ENCODE results near the gene OASL. TPM values are rescaled to one million over a fixed set of nuclear protein-coding genes. Genes with fewer than 3 reads are reported as not detected.

Gene OASL
- polyA plus RNA-seq, 2 of the 4 experiments (the other 2 are of a cell fraction) = 0.81 to 0.94 TPM

DNA sequence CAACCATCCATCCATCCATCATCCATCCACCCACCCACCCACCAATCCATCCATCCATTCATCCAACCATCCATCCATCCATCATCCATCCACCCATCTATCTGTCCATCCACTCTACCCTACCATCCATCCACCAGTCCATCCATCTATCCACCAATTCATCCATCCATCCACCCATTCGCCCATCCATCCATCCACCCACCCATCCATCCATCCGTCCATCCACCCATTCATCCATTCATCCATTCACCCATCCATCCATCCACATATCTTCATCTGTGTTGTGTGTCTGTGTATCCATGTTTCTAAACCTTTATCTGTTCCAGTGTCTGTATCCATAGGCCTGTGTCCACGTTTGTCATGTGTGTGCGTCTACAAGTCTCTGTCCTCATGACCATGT, 50.8 kb downstream of the OASL start:
- CTCF ChIA-PET = no interaction called here
- TF ChIP-seq SREBF2 (IDR thresholded peaks at IDR 0.05) (no peak), ZNF302 (CRISPR knock-in tag; IDR thresholded peaks at IDR 0.05) (no peak)
- TF ChIP-seq, protein P1, sequence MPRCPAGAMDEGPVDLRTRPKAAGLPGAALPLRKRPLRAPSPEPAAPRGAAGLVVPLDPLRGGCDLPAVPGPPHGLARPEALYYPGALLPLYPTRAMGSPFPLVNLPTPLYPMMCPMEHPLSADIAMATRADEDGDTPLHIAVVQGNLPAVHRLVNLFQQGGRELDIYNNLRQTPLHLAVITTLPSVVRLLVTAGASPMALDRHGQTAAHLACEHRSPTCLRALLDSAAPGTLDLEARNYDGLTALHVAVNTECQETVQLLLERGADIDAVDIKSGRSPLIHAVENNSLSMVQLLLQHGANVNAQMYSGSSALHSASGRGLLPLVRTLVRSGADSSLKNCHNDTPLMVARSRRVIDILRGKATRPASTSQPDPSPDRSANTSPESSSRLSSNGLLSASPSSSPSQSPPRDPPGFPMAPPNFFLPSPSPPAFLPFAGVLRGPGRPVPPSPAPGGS (IDR thresholded peaks at IDR 0.05) = no peak

DNA sequence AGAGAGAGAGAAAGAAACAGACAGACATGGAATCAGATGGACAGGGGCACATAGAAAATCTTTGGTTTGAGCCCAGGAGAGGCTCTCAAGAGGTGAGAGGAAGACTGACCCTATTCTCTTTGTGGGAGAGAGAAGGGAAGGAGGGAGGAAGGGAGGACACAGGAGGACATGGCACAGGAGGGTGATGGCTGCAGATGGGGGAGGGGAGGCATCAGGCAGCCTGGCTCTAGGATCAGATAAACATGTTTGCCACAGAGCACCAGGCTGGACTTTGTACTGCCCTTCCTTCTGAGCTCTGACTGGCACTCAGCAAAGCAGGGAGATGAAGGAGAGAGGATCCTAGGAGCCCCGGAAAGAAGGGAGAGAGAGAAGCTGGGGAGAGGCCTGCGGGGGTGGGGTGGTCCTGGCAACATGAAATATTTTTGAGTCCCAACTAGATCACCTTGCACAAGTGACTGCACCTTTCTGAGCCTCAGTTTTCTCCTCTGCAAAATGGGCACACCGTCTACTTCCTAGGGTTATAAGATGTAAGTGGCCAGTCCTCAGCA, 54.6 kb downstream of the OASL start:
- ATAC-seq (peak; percentile 44 to 49), FAIRE-seq (no peak), DNase-seq (ENCODE audit: low read depth in 1 of 2, low spot score in 1 of 2) (peak; percentile 43 to 84)
- Histone ChIP-seq H3K4me2 (peak overlapping the region; percentile 61), H3K9me3 (no peaks in the 10 kb centered on the region), H3K4me3 (no peak overlapping the region), H3K27ac (peak overlapping the region; percentile 96 to 98), H3K4me1 (peaks cover 67% of the 10 kb centered on the region)
- TF ChIP-seq CHD2 (IDR thresholded peaks at IDR 0.05; ENCODE audit: low read length, partially characterized antibody) (no peak), ESRRA (IDR thresholded peaks at IDR 0.05; ENCODE audit: borderline replicate concordance, low read length) (peak; percentile 11; the same call in 1 of the 2 replicates), NPAS2 (CRISPR knock-in tag; IDR thresholded peaks at IDR 0.05; ENCODE audit: borderline replicate concordance) (no peak), RCOR1 (IDR thresholded peaks at IDR 0.05; ENCODE audit: low read depth, low read length) (peak; percentile 88), JUNB (IDR thresholded peaks at IDR 0.05) (no peak), GATA3 (IDR thresholded peaks at IDR 0.05; ENCODE audit: borderline replicate concordance) (peak; percentile 83), SMC3 (IDR thresholded peaks at IDR 0.05) (no peak; the same call in 2 of the 3 replicates), TP53 (CRISPR knock-in tag; IDR thresholded peaks at IDR 0.05) (no peak), JUN (IDR thresholded peaks at IDR 0.05) (peak in 1 of 2 experiments; percentile 33; a peak in 1 of 5 replicates), RAD21 (conservative IDR thresholded peaks at IDR 0.05 in 1 of 2, IDR thresholded peaks at IDR 0.05 in 1 of 2) (0 out of 5 replicates have a peak, but pooled peaks of 1 of the 2 experiments have one; percentile 19), HDAC2 (IDR thresholded peaks at IDR 0.05) (peak; percentile 91), KDM1A (IDR thresholded peaks at IDR 0.05; ENCODE audit: low read depth) (peak; percentile 99), CHD4 (IDR thresholded peaks at IDR 0.05; ENCODE audit: borderline replicate concordance) (peak; percentile 99), ZFP36 (IDR thresholded peaks at IDR 0.05; ENCODE audit: borderline replicate concordance, partially characterized antibody) (no peak)
- TF ChIP-seq, protein P1 (IDR thresholded peaks at IDR 0.05) = no peak
- TF ChIP-seq, protein P2, sequence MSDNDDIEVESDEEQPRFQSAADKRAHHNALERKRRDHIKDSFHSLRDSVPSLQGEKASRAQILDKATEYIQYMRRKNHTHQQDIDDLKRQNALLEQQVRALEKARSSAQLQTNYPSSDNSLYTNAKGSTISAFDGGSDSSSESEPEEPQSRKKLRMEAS (IDR thresholded peaks at IDR 0.05) = peak; percentile 53; the same call in 1 of the 2 replicates
- POLR2A ChIA-PET = interaction anchor here (0.5 to 0.6 kb wide), 3 partner anchors 22 to 403 kb away, joined by 3 to 7 read pairs (median 3); partner anchors contain the start of gene POP5
- WGBS (ENCODE audit: missing lambda C conversion rate) = 35% methylated on average over 3 of the region's 3 CpGs
- CTCF ChIA-PET = interaction anchor here (0.5 to 10.1 kb wide), 9 partner anchors 12 to 335 kb away, joined by 3 to 69 read pairs (median 3); no protein-coding TSS in a partner anchor

More for the DNA sequence above, 50.8 kb downstream of the OASL start:
- Histone ChIP-seq H3K9me3 (no peaks in the 10 kb centered on the region), H3K27ac (no peak overlapping the region), H3K4me2 (no peak overlapping the region), H3K4me1 (peaks cover 36% of the 10 kb centered on the region), H3K4me3 (no peak overlapping the region)
- DNase-seq (ENCODE audit: low read depth in 1 of 2, low spot score in 1 of 2) = no peak
- no peak for ATAC-seq
- POLR2A ChIA-PET = no interaction called here
- WGBS (ENCODE audit: missing lambda C conversion rate) = 96% methylated on average over 4 of the region's 4 CpGs
- FAIRE-seq = no peak

DNA sequence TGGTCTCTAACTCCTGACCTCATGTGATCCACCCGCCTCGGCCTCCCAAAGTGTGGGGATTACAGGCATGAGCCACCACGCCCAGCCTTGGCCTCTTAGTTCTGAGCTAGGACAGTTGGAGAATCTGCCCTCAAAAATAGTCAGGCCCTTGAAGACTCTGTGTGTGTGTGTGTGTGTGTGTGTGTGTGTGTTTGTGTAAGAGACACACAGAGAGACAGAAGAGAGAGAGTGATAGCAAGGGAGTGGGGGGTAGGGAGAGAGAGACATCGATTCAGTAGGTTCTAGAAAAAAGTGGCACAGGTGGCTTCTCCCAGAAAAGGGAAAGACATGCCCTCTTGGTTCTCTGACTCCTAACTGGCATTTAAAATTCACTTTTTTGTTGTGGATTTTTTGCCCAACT, 55.3 kb downstream of the OASL start:
- POLR2A ChIA-PET = interaction anchor here (0.6 to 0.7 kb wide), 2 partner anchors 8 to 43 kb away, joined by 3 read pairs; no protein-coding TSS in a partner anchor
- DNase-seq (ENCODE audit: low read depth in 1 of 2, low spot score in 1 of 2) (peak in 1 of 2 experiments; percentile 59), ATAC-seq (no peak), FAIRE-seq (no peak)
- H3K27ac ChIP-seq = peak overlapping the region; percentile 96 to 98
- peak overlapping the region; percentile 61 for H3K4me2 ChIP-seq
- 54% methylated on average over 4 of the region's 4 CpGs for WGBS (ENCODE audit: missing lambda C conversion rate)
- peaks cover 71% of the 10 kb centered on the region for H3K4me1 ChIP-seq
- no peaks in the 10 kb centered on the region for H3K9me3 ChIP-seq
- no peak overlapping the region for H3K4me3 ChIP-seq
- CTCF ChIA-PET = interaction anchor here (0.6 to 10.1 kb wide), 7 partner anchors 11 to 337 kb away, joined by 3 to 69 read pairs (median 3); no protein-coding TSS in a partner anchor
- TF ChIP-seq KDM1A (IDR thresholded peaks at IDR 0.05; ENCODE audit: low read depth) (no peak), RAD21 (conservative IDR thresholded peaks at IDR 0.05 in 1 of 2, IDR thresholded peaks at IDR 0.05 in 1 of 2) (no peak), FOXS1 (CRISPR knock-in tag; IDR thresholded peaks at IDR 0.05) (no peak), ZSCAN20 (CRISPR knock-in tag; IDR thresholded peaks at IDR 0.05) (no peak), TP53 (CRISPR knock-in tag; IDR thresholded peaks at IDR 0.05) (no peak), JUN (IDR thresholded peaks at IDR 0.05) (no peak), GATA3 (IDR thresholded peaks at IDR 0.05; ENCODE audit: borderline replicate concordance) (no peak), HDAC2 (IDR thresholded peaks at IDR 0.05) (no peak), HOXA7 (CRISPR knock-in tag; IDR thresholded peaks at IDR 0.05) (no peak), CBX8 (IDR thresholded peaks at IDR 0.05) (no peak), POLR2AphosphoS2 (conservative IDR thresholded peaks at IDR 0.05; ENCODE audit: low read length) (no peak), SREBF2 (IDR thresholded peaks at IDR 0.05) (no peak), NFE2L2 (conservative IDR thresholded peaks at IDR 0.05; ENCODE audit: low read length) (no peak), EHF (CRISPR knock-in tag; IDR thresholded peaks at IDR 0.05) (no peak), POLR2A (IDR thresholded peaks at IDR 0.05; ENCODE audit: low read length) (no peak)
- TF ChIP-seq, protein P3, sequence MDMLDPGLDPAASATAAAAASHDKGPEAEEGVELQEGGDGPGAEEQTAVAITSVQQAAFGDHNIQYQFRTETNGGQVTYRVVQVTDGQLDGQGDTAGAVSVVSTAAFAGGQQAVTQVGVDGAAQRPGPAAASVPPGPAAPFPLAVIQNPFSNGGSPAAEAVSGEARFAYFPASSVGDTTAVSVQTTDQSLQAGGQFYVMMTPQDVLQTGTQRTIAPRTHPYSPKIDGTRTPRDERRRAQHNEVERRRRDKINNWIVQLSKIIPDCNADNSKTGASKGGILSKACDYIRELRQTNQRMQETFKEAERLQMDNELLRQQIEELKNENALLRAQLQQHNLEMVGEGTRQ (IDR thresholded peaks at IDR 0.05) = no peak
- TF ChIP-seq, protein P4, sequence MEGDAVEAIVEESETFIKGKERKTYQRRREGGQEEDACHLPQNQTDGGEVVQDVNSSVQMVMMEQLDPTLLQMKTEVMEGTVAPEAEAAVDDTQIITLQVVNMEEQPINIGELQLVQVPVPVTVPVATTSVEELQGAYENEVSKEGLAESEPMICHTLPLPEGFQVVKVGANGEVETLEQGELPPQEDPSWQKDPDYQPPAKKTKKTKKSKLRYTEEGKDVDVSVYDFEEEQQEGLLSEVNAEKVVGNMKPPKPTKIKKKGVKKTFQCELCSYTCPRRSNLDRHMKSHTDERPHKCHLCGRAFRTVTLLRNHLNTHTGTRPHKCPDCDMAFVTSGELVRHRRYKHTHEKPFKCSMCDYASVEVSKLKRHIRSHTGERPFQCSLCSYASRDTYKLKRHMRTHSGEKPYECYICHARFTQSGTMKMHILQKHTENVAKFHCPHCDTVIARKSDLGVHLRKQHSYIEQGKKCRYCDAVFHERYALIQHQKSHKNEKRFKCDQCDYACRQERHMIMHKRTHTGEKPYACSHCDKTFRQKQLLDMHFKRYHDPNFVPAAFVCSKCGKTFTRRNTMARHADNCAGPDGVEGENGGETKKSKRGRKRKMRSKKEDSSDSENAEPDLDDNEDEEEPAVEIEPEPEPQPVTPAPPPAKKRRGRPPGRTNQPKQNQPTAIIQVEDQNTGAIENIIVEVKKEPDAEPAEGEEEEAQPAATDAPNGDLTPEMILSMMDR (IDR thresholded peaks at IDR 0.05) = no peak
- TF ChIP-seq, protein P5, sequence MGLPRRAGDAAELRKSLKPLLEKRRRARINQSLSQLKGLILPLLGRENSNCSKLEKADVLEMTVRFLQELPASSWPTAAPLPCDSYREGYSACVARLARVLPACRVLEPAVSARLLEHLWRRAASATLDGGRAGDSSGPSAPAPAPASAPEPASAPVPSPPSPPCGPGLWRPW (IDR thresholded peaks at IDR 0.05) = no peak
